ENCODE results near the gene UBTD2.

The UBTD2 gene

DNA sequence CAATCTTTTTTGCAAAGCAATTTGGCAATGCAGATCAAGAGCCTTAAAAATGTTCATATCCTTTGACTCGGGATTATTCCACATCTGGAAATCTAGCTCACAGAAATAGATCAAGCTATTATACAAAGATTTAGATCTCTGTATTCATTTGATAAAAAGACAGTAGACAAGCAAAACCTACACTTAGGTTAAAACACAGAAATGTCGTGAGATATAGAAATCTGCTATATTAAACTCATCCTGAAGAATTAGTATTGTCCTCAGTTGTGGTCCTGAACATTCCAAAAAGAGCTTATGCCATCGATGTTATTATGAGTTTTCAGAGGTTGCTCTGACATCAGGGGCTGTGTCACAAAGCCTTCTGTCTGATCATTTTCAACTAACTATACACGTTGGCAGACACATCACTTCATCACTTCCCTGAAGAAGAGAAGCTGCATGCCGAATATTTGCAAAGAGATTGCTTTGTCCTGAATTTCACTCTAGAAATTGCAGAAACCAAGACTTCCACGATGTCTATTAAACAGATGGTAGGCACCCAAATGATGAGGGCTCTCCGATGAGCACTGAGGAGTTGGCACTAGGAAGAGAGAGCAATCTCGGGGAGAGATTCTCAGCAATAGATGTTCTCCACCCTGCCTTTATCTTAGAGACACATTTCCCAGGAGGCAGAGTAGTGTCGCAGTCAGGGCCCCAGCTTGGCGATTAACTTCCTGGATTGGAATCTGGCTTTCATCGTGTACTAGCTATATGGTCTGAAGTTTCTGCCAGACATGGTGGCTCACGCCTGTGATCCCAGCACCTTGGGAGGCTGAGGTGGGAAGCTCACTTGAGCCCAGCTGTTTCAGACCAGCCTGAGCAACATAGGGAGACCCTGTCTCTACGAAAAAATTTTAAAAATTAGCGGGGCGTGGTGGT, 1.9 kb upstream of the UBTD2 start:
- Histone ChIP-seq H3K4ac (ENCODE audit: low read length) (no peak overlapping the region), H3K18ac (ENCODE audit: low read length) (no peak overlapping the region), H4K8ac (ENCODE audit: low read depth, low read length) (no peak overlapping the region), H2AFZ (ENCODE audit: low read length) (no peak overlapping the region), H3K9me3 (replicated peaks in 1 of 2; ENCODE audit: control insufficient read depth in 2 of 2, insufficient read depth in 1 of 2, low read depth in 1 of 2, low read length in 2 of 2) (no peaks in the 10 kb centered on the region), H2BK15ac (ENCODE audit: low read length) (no peak overlapping the region), H3K36me3 (replicated peaks in 1 of 2; ENCODE audit: control insufficient read depth in 2 of 2, insufficient read depth in 2 of 2, low read length in 2 of 2) (peaks cover 0 to 15% of the 10 kb centered on the region in 2 donors), H2BK5ac (ENCODE audit: low read length) (no peak overlapping the region), H2BK120ac (ENCODE audit: low read depth, low read length) (no peak overlapping the region), H3K4me3 (ENCODE audit: low read length in 2 of 2) (no peak overlapping the region), H2AK5ac (ENCODE audit: low read depth, low read length) (no peak overlapping the region), H3K27ac (replicated peaks; ENCODE audit: low read length) (no peak overlapping the region), H3K9ac (ENCODE audit: low read depth, low read length, poor library complexity) (no peak overlapping the region), H3K14ac (ENCODE audit: low read length) (no peak overlapping the region), H3K23ac (ENCODE audit: low read depth, low read length, poor library complexity) (no peak overlapping the region), H2BK12ac (ENCODE audit: low read length) (peak overlapping the region; percentile 63), H3K79me1 (ENCODE audit: low read depth, low read length) (no peaks in the 10 kb centered on the region), H3K27me3 (ENCODE audit: control insufficient read depth in 3 of 3, insufficient read depth in 3 of 3, low read depth in 1 of 3, low read length in 3 of 3) (no peaks in the 10 kb centered on the region), H3K4me1 (ENCODE audit: control insufficient read depth in 2 of 2, insufficient read depth in 1 of 2, low read depth in 1 of 2, low read length in 2 of 2) (peaks cover 2 to 11% of the 10 kb centered on the region in 2 donors), H4K91ac (ENCODE audit: low read depth, low read length, poor library complexity) (no peak overlapping the region), H3K4me2 (ENCODE audit: insufficient read depth, low read length, poor library complexity, severe bottlenecking) (no peak overlapping the region)
- WGBS, 2 donors (ENCODE audit: extremely low coverage in 2 of 2, insufficient read length in 2 of 2, insufficient replicate concordance in 1 of 2): no CpG with 5 or more reads among the region's 15 CpGs
- no peak for DNase-seq (ENCODE audit: low spot score)

DNA sequence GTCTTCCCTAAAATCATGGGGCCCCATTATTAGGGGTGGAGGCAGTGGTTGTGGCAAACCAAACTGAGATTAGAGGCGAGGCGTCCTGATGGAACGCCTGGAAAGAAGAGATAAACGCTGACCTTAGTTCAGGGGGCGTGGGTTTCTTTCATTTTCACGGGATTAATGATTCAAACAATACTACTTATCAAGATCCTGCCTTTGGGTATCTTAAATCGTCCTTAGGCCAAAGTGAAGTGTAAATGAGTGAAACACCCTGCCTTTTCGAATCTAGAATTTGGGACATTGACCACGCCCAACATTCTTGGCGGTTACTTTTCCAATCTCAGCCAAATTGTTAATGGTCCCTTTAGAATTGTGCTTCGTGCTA, 1.0 kb upstream of the UBTD2 start:
- Histone ChIP-seq H4K8ac (ENCODE audit: low read depth, low read length) (no peak overlapping the region), H3K36me3 (replicated peaks in 1 of 2; ENCODE audit: control insufficient read depth in 2 of 2, insufficient read depth in 2 of 2, low read length in 2 of 2) (peaks cover 0 to 24% of the 10 kb centered on the region in 2 donors), H3K9me3 (replicated peaks in 1 of 2; ENCODE audit: control insufficient read depth in 2 of 2, insufficient read depth in 1 of 2, low read depth in 1 of 2, low read length in 2 of 2) (peaks cover 0 to 3% of the 10 kb centered on the region in 2 donors), H2BK15ac (ENCODE audit: low read length) (peak overlapping the region; percentile 32), H3K9ac (ENCODE audit: low read depth, low read length, poor library complexity) (no peak overlapping the region), H3K4me3 (ENCODE audit: low read length in 2 of 2) (peak overlapping the region; percentile 88 to 94), H2BK5ac (ENCODE audit: low read length) (peak overlapping the region; percentile 96), H2BK120ac (ENCODE audit: low read depth, low read length) (no peak overlapping the region), H3K79me1 (ENCODE audit: low read depth, low read length) (no peaks in the 10 kb centered on the region), H3K18ac (ENCODE audit: low read length) (peak overlapping the region; percentile 96), H3K23ac (ENCODE audit: low read depth, low read length, poor library complexity) (no peak overlapping the region), H2BK12ac (ENCODE audit: low read length) (no peak overlapping the region), H3K27ac (replicated peaks; ENCODE audit: low read length) (peak overlapping the region; percentile 79), H3K27me3 (ENCODE audit: control insufficient read depth in 3 of 3, insufficient read depth in 3 of 3, low read depth in 1 of 3, low read length in 3 of 3) (no peaks in the 10 kb centered on the region), H3K4me2 (ENCODE audit: insufficient read depth, low read length, poor library complexity, severe bottlenecking) (peak overlapping the region; percentile 72), H3K4ac (ENCODE audit: low read length) (no peak overlapping the region), H4K91ac (ENCODE audit: low read depth, low read length, poor library complexity) (peak overlapping the region; percentile 9), H2AFZ (ENCODE audit: low read length) (peak overlapping the region; percentile 95), H3K4me1 (ENCODE audit: control insufficient read depth in 2 of 2, insufficient read depth in 1 of 2, low read depth in 1 of 2, low read length in 2 of 2) (peaks cover 2 to 11% of the 10 kb centered on the region in 2 donors), H2AK5ac (ENCODE audit: low read depth, low read length) (peak overlapping the region; percentile 3), H3K14ac (ENCODE audit: low read length) (no peak overlapping the region)
- DNase-seq (ENCODE audit: low spot score): no peak
- WGBS, 2 donors (ENCODE audit: extremely low coverage in 2 of 2, insufficient read length in 2 of 2, insufficient replicate concordance in 1 of 2): no CpG with 5 or more reads among the region's 11 CpGs

DNA sequence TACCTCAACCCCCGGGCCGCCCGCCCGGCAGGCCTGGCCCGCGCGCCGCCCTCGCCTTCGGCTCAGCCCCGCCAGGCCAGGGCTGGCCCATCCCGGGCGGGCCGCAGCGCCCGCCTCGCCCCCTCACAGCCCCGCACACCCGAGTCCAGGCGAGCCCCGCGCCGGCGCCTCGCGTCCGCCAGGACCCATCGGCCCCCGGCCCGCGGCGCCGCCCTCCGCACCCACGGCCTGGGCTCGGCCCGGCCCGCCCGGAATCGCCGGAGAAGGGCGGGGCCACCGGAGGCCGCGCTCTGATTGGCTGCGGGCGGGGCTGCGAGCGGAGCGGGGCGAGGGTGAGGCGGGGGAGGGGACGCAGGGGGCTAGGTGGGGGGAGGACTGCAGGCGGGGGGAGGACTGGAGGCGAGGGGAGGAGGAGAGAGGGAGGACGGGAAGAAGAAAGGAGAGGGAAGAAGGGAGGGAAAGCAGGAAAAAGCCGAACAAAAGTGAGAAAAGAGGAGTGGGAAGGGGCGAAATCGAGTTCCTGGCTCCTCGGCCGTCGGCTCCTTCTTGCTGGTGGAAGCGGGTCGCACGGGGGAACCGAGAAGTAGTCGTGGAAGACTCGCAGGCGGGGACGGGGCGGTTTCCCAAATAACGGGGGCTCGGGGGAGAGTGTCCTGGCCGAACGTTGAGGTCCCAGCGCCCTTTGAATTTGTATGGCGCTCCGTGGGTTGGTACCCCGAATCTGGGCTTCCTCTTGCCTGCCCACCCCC, 472 bp upstream of the UBTD2 start:
- H3K14ac ChIP-seq (ENCODE audit: low read length): peak overlapping the region; percentile 82
- DNase-seq (ENCODE audit: low spot score): peak; percentile 82
- H3K9me3 ChIP-seq (replicated peaks in 1 of 2; ENCODE audit: control insufficient read depth in 2 of 2, insufficient read depth in 1 of 2, low read depth in 1 of 2, low read length in 2 of 2): peaks cover 0 to 3% of the 10 kb centered on the region in 2 donors
- no peaks in the 10 kb centered on the region for H3K27me3 ChIP-seq (ENCODE audit: control insufficient read depth in 3 of 3, insufficient read depth in 3 of 3, low read depth in 1 of 3, low read length in 3 of 3)
- no peaks in the 10 kb centered on the region for H3K79me1 ChIP-seq (ENCODE audit: low read depth, low read length)
- no peak overlapping the region for H2BK120ac ChIP-seq (ENCODE audit: low read depth, low read length)
- peaks cover 0 to 30% of the 10 kb centered on the region in 2 donors for H3K36me3 ChIP-seq (replicated peaks in 1 of 2; ENCODE audit: control insufficient read depth in 2 of 2, insufficient read depth in 2 of 2, low read length in 2 of 2)
- H3K27ac ChIP-seq (replicated peaks; ENCODE audit: low read length): peak overlapping the region; percentile 96
- H2BK5ac ChIP-seq (ENCODE audit: low read length): peak overlapping the region; percentile 96
- no peak overlapping the region for H2BK12ac ChIP-seq (ENCODE audit: low read length)
- peak overlapping the region; percentile 32 for H2BK15ac ChIP-seq (ENCODE audit: low read length)
- peak overlapping the region; percentile 84 for H3K9ac ChIP-seq (ENCODE audit: low read depth, low read length, poor library complexity)
- peak overlapping the region; percentile 72 for H3K4me2 ChIP-seq (ENCODE audit: insufficient read depth, low read length, poor library complexity, severe bottlenecking)
- peak overlapping the region; percentile 99 for H3K18ac ChIP-seq (ENCODE audit: low read length)
- H3K4me1 ChIP-seq (ENCODE audit: control insufficient read depth in 2 of 2, insufficient read depth in 1 of 2, low read depth in 1 of 2, low read length in 2 of 2): peaks cover 2 to 11% of the 10 kb centered on the region in 2 donors
- H4K91ac ChIP-seq (ENCODE audit: low read depth, low read length, poor library complexity): peak overlapping the region; percentile 9
- no peak overlapping the region for H4K8ac ChIP-seq (ENCODE audit: low read depth, low read length)
- WGBS, 2 donors (ENCODE audit: extremely low coverage in 2 of 2, insufficient read length in 2 of 2, insufficient replicate concordance in 1 of 2): no CpG with 5 or more reads among the region's 79 CpGs
- no peak overlapping the region for H3K4ac ChIP-seq (ENCODE audit: low read length)
- peak overlapping the region; percentile 97 for H3K23ac ChIP-seq (ENCODE audit: low read depth, low read length, poor library complexity)
- peak overlapping the region; percentile 3 for H2AK5ac ChIP-seq (ENCODE audit: low read depth, low read length)
- peak overlapping the region; percentile 91 to 94 for H3K4me3 ChIP-seq (ENCODE audit: low read length in 2 of 2)
- peak overlapping the region; percentile 95 for H2AFZ ChIP-seq (ENCODE audit: low read length)
